GM03348 (cell line): Measurements from ENCODE around the gene ZNF550.

Experiments used
- DNase-seq: peaks from one replicate; pipeline ENCODE4 v3.0.0; 2012; ENCODE audit warnings: low spot score

Gene ZNF550

DNA sequence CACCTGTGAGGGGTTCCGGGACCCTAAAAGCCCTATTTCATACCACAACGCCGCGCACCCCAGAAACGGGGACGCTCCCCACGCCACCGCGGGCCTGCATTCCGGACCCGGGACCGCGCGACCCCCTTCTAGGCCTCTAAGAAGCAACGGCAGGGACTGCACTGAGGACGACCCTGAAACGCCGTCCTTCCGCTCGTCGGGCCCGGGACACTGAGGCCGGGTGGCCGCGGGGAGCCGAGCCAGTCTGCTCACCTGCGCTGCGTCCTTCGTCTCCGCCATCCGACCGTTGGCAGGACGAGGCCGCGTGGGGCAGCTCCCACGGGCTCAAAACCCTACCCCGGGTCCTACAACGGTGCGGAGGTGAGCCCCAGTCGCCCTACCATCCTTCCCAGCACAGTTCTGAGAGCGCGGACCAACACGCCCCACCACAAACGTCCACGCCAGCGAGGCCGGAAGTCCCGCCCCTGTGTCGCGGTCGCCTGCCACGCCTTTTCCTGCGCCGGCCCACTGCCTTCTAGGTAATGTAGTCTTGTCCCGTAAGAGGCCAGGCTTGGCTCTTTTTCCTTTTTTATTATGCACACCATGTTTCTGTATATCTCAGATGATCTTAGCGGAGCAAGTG lies at the start of gene ZNF550:
Gene ZNF550 (minus strand): TSS at position 460 of the 622 bp plus-strand sequence. CDS start 181 bp downstream, at position 279.
- DNase-seq = peak; percentile 96

DNA sequence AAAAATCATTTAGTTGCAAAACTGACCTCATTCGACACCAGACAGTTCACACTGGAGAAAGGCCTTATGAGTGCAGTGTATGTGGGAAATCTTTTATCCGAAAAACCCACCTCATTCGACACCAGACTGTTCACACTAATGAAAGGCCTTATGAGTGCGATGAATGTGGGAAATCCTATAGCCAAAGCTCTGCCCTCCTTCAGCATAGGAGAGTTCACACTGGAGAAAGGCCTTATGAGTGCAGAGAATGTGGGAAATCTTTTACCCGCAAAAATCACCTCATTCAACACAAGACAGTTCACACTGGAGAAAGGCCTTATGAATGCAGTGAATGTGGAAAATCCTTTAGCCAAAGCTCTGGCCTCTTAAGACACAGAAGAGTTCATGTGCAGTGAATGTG lies 47.3 kb upstream of the ZNF550 start:
- DNase-seq = no peak

DNA sequence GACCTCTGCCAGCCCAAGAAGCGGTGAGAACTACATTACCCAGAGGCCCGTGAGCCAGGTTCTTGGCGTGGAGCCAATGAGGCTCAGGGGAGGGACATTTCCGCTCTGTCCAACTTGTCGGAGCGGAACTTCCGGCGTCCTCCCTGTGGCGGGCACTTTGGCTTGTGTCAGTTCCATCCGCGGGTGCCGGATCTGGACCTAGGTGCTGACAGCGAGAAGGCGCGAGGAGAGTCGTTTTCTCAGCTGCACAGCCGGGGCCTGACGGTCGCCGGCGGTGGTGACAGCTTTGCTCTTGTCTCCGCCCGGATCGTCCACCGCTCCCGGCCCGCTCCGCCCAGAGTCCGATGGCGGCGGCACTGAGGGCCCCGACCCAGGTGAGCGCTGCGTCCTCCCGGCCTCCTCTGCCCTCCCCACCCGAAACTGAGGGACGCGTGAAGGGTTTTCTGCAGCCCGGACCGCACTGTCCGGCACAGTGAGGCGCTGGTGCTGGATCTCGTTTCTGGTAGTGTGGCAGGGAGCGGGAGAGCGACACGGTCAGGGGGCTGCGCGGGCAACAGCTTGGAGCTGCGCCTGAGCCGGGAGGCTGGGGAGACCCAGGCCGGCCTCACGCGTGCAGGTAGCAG lies 40.2 kb upstream of the ZNF550 start, which contains the start of gene ZNF530:
Gene ZNF530 (plus strand): TSS at position 125 of the 623 bp plus-strand sequence. CDS start 4,461 bp downstream, outside the sequence.
- DNase-seq = peak; percentile 95

DNA sequence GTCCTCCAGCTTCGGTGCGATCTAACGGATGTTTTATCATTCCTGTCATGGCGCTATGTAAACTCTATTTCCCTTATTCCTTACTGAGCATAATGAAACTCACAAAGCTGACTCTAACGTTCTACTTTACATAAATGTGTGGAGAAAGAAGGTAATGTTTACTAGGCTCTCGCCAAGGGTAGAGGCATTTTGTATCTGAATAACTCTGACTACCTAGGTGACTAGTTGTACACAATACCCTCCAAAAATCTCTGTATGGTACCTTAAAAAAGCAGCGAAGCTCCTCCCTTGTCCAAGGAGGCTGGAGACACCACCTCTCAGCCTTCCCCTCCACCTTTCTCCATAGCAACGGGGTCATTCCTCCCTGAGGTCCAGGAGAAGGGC lies 39.7 kb upstream of the ZNF550 start:
- DNase-seq = no peak

DNA sequence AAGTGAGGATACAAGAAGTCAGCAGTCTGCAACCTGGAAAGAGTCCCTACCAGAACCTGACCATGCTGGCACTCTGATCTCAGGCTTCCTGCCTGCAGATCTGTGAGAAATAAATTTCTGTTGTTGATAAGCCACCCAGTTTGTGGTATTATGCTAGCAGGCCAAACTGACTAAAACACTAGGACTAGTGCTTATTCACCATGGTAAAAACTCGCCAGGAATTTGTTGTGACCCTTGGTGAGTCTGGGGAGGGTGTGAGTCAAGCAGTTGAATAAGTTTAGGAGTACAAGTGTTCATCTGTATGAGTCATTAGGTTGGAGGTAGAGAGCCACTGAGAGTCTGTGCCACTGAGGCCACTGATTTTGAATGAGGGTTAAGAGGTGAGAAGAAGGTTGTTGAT lies 27.9 kb upstream of the ZNF550 start:
- DNase-seq = peak; percentile 60

DNA sequence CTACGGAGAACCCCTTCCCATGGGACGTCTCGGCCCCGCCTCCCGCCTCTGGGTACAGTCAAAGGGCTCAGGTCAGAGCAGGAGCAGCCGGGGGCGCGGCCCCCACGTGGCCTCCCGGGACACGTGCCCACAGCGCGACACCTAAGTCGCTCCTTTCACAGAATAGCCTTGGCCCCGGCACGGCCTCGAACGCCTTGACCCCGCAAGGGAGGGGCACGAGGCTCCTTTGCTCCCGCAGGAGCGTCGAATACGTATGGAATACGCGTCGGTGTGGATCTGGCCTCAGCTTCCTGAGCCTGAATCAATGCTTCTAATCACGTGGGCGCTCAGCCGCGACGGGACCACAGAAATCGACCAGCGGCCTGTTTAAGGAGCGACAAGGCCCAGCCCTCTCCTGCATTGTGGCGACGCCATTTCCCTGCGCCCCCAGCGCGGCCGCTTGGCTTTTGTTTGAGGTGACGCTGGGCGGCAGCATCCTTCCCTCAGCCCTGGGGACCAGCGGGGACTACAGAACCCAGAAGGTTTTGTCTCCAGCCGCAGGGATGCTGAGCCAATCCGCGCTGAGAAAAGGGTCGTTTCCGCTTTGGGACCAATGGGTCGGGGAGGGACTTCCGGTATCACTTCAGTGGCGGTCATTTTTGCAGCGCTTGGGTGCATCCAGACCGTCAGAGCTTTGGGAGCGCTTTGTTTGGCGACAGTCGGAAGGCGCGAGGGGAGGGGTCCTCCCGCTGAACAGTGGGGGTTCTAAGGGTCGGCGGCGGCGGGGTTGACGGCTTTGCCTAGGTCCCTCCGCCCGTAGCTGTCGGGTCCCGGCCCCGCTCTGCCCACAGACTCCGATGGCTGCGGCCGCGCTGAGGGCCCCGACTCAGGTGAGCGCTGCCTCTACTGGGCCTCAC lies 24.1 kb upstream of the ZNF550 start, which contains the start of gene ZIK1:
Gene ZIK1 (plus strand): TSS at position 625 of the 896 bp plus-strand sequence. CDS start 212 bp downstream, at position 837.
- peak; percentile 97 for DNase-seq

DNA sequence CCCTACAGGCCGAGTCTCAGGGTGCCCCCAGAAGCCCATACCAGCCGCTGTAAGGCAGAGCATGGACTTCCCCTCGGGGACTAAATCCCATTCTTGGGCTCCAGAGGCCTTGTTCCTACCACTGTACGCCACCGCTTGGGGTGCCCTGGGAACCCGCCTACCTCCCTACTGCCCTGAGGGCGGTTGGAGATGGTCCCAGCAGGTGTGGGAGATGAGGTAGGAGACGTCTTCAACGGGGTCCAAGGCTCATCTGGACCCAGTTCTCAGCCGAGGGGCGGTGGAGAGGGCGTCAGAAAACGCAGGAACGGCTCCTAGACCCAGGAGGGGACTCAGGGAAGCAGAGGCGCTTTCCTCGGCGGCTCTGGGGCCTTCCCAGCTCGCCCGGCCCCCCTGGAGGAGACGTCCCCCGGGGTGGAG lies 23.4 kb upstream of the ZNF550 start:
- no peak for DNase-seq

DNA sequence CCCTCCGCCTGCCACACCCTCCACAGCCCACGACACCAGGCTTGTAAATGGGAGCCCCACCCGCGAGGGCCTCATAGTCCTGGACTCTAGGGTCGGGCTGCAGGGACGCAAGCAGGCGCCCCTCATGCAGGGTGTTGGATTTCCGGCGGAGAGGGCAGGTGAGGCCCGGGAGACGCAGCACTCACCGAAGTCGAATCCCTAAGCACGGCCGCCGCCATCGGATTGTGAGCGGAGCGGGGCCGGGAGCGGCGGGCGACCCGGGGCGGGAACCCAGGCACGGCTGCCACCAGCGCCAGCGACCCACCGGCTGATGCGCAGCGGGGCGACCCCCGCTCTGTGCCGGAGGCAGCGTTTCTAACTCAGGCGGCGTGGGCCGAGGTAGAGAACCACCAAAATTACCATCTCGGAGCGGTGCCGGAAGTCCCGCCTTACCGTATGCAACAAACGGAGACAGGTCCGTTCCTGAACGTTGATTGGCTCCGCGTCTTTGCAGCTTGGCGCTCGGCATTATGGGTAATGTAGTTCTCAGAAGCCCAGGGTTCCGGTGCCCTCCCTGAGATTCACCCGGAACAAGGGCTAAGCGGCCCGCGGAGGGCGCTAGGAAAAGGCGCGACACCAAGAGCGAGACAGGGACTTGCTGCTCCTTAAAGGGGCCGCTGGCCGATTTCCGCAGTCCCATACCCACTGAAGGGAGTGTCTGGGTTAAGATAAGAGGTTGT lies 19.0 kb upstream of the ZNF550 start, which contains the start of gene ZNF416:
Gene ZNF416 (minus strand): TSS at position 425 of the 719 bp plus-strand sequence. CDS start 207 bp downstream, at position 218.
- peak; percentile 99 for DNase-seq

DNA sequence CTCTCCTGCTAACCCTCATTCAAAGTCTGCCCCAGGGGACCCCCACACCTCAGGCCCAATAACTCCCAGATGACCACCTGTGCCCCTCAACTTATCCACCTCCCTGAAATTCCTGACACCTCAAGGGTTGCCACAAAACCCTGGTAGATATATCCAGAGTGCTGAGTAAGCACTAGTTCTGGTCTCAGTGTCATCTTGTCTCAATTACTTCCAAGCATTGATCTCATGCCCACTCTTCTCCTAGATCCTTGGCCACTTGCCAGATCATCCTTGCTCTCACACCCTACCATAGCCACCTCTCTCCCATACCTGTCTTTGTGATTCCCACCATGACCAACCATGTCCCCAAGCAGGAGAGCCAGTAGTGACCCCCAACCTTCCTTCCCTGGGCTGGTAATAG lies 17.0 kb upstream of the ZNF550 start:
- no peak for DNase-seq

DNA sequence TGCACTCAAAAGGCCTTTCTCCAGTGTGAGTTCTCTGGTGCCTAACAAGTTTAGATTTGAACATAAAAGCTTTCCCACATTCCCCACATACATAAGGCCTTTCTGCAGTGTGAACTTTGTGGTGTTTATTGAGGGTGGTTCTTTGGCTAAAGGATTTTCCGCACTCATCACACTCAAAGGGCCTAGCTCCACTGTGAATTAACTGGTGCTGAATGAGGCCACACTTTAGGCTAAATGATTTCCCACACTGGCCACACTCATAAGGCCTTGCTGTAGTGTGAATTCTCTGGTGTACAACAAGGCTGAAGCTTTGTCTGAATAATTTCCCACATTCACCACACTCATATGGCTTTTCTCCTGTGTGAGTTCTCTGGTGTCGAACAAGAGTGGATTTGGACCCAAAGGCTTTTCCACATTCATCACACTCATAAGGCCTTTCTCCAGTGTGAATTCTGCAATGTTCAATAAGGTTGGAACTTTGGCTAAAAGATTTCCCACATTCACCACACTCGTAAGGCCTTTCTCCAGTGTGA lies 12.8 kb upstream of the ZNF550 start:
- DNase-seq = no peak

DNA sequence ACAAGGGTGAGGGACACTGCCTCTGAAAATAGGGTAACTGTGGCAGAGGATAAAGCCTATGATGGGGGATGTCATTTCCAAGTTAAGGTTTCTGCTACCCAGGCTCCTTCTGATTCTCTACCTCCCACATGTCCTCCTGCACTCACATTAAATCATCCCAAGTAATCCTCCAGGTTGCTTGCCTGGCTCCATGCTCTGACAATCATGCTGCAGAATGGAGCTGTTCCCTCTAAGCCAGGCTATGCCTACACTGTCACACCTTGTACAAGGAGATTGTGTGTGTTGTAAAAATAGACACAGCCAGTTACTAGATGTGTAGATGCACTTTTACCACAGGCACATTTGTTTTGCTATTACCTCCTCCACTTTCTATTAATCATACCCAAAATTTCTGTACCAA lies 11.0 kb upstream of the ZNF550 start:
- DNase-seq = no peak

DNA sequence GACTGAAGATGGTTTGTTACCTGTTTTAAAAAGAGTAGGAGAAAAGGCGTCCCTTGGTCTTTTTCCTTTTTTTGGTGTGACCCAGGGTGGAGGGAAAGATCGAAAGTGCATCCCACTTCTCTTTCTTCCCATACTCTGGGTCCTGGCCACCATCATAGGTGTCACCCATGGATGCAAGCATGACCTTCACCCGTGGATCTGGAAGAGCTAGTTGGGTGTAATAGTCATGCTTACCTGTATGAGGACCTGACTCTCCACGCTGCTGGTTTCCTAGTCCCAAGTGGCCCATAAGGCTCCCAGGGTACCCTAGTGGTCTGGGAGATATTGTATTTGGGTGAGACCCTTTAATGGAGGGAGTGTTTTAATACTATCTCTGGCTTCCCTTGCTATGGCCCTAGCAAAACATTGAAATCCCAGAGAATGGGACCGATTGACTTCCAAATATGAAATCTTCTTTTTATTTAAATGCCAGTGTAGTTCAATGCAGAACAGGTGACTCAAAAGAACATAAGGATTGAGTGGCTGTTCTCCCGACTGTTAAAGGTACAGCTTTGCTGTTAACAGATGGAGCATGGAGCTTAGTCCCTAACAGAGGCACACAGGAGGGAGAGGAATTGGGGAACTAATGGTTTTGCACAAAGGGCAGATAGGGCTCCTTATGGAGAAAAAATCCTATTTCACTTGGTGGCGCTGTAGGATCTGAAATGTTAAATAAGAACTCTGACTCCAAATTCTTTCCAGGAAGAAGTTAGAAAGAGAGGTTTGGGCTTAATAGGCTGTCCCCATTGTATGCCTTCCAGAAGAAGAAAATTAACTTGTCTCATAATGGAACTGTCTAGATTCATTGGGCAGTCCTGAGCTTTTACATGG lies 7.0 kb upstream of the ZNF550 start:
- DNase-seq = no peak

DNA sequence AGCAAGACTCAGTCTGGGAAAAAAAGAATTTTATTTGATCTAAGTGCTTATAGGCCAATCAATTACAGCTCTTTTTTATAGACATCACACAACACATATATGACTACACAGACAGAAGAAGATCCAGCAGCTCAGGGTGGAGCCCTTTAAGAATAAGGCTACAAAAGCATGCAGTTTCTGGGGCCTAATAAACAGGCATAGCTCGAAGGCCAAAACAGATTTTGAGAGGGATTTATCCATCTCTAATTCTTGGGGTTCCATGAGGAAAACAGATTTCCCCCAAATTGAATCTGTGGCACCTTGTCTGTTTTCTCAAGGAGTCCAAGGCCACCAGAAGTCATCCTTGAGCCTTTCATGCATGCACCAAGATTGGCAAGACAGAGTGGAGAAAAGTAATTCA lies 3.9 kb upstream of the ZNF550 start:
- no peak for DNase-seq

DNA sequence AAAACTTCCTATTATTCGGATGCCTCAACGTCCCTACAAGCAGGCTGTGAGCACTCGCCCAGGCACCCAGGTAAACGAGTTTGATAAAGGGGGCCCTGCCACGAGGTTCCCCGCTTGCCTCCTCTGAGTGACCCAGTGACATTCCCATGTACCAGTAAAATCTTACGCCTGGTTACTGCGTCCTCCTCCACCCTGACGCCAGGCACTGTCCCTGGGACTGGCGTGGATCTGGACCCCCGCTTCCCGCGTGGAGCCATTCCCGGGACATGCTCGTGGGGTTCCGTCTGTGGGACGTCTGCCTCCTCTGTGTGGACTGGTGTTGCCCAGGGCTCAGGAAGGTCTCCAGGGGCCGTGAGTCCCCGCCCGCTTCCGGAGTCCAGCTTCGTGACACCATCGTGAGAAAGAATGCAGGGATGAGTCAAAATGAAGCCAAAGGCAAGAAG lies 407 bp upstream of the ZNF550 start:
- DNase-seq = peak; percentile 14

DNA sequence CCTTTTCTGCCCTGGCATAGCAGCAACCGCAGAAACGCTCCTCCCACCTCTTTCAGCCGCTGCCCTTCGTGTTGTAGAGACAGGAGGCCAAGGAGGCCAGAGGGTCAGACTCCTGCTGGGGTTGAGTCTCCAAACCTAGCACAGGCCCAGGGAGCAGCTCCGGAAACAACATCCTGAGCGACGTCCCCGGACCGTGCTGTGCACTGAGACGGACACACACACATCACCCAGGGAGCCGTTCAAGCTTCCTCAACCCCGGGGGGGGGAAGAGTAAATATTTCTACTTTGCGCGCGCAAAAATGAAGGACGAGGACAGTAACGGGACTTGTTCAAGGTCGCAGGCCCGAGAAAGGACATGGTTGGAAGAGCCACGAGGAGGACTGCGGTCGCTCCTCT lies 657 bp downstream of the ZNF550 start:
- peak; percentile 55 for DNase-seq

DNA sequence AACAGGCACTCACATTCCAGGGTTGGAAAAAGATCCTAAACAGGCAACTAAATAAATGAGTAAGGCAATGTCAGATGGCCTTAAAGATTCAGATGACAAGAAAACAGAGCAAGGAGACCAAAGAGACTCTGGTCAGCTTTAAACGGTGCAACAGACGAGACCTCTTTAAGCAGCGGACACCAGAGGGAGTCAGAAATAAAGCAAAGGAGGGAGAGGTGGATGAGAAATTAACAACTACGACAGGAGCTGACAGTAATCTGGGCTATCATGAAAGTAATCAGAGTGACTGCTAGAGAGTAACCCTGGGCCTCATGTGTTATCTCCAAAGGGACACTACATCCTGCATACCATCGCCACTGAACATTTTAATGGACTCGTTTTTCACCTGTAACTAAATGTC lies 1.1 kb downstream of the ZNF550 start:
- DNase-seq = peak; percentile 45

DNA sequence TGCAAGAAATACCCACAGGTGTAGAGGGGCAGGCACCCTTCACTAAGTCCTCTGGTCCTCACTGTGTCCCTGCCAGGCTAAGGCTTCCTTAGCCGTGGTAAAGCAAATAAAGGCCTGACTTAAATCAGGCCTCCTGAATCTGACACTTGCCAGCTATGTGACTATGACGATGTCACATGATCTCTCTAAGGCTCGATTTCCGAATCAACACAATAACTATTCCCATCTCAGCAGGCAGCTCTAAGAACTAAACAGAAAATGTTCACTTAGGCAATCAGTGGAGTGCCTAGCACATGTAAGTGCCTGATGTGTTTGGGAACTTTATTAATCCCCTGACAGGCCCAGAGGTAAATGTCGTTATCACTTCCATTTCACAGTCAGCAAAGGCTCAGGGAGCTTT lies 2.0 kb downstream of the ZNF550 start:
- no peak for DNase-seq

DNA sequence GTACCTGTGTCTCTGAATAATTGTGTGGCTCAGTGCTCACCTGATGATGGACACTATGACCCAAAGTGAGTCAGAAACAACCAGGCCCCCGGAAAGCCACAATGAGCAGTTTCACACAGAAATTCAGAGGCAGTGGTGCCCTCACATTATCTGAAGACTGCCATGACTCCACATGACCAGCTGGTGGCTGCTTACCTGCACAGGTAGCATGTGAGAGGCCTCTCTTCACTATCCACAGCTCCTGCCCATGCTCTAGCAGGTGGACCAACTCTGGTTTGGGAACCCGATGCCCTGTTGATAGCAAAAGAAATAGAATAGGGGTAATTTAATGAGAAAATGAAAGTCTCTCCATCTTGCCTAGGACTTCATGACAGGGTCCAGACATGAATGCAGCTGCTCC lies 7.2 kb downstream of the ZNF550 start:
- no peak for DNase-seq

DNA sequence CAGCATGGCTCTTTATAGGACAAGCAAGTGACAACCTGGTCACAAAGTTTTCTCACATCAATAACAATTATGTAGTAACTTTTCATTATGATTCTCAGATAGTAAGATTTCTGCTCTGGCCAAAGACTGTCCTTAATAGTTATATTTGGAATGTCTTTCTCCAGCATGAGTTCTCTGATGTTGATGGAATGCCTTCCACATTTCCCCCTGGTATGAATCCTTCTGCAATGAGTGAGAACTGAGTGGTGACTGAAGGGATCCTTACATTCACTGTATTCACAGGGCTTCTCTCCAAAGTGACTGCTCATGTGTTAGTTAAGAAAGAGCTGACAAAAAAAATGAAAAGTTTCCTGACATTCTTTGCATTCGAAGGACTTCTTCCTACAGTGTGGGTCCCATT lies 13.2 kb downstream of the ZNF550 start:
- DNase-seq = no peak

DNA sequence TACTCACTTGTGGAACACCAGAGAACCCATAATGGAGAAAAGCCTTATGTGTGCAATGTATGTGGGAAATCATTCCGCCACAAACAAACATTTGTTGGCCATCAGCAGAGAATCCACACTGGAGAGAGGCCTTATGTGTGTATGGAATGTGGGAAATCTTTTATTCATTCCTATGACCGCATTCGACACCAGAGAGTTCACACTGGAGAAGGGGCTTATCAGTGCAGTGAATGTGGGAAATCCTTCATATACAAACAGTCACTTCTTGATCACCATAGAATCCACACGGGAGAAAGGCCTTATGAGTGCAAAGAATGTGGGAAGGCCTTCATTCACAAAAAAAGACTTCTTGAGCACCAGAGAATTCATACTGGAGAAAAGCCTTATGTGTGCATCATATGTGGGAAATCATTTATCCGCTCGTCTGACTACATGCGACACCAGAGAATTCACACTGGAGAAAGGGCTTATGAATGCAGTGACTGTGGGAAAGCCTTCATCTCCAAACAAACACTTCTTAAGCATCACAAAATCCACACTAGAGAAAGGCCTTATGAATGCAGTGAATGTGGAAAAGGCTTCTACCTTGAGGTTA lies 21.6 kb downstream of the ZNF550 start:
- no peak for DNase-seq
